Nephron progenitor cell (in vitro differentiated cells): Measurements from ENCODE around the gene FSCN2.
"Not testable (repeated sequence)": the region's sequence is repeated elsewhere in the genome, so short reads cannot be mapped to it uniquely, and the experiment has no call there.

Experiments used
- DNase-seq: peaks from one replicate; pipeline ENCODE4 v3.0.0; 2021
- H3K27ac Mint-ChIP-seq: 2 replicates; pipeline ENCODE4 v1.8.0; 2021; ENCODE audit warnings: mild to moderate bottlenecking, moderate library complexity, mixed read lengths
- H3K27me3 Mint-ChIP-seq: 2 replicates; pipeline ENCODE4 v1.8.0; 2021; ENCODE audit warnings: mild to moderate bottlenecking, low read depth, mixed read lengths; ENCODE audit not compliant: poor library complexity
- H3K36me3 Mint-ChIP-seq: 2 replicates; pipeline ENCODE4 v1.8.0; 2021; ENCODE audit warnings: low read depth, mixed read lengths
- H3K4me1 Mint-ChIP-seq: 2 replicates; pipeline ENCODE4 v1.8.0; 2021; ENCODE audit warnings: mixed read lengths
- H3K4me3 Mint-ChIP-seq: 2 replicates; pipeline ENCODE4 v1.8.0; 2021; ENCODE audit warnings: mild to moderate bottlenecking, moderate library complexity, mixed read lengths
- H3K9me3 Mint-ChIP-seq: 2 replicates; pipeline ENCODE4 v1.8.0; 2021; ENCODE audit warnings: mild to moderate bottlenecking, moderate library complexity, mixed read lengths
- TF ChIP-seq, protein P1 (sequence below): fragments of 200-600 bp; sonication (generic); IDR thresholded peaks from 2 replicates; pipeline ENCODE4 v1.5.0; 2021; ENCODE audit warnings: antibody characterized with exemption

FSCN2 gene

DNA sequence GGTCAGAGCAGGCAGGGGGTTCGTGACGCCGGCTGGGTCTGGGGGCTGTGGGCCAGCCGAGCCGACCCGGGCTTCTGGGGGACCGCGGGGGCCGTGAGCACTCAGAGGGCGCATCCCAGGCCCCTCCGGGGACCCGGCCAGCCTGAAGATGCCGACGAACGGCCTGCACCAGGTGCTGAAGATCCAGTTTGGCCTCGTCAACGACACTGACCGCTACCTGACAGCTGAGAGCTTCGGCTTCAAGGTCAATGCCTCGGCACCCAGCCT, 140 bp downstream of the FSCN2 start:
- peaks cover 24% of the 10 kb centered on the region for H3K4me1 Mint-ChIP-seq
- H3K9me3 Mint-ChIP-seq, result peaks cover 3% of the 10 kb centered on the region
- H3K27ac Mint-ChIP-seq, result no peak overlapping the region
- H3K36me3 Mint-ChIP-seq, result no peaks in the 10 kb centered on the region
- DNase-seq, result no peak
- H3K27me3 Mint-ChIP-seq, result no peaks in the 10 kb centered on the region
- no peak overlapping the region for H3K4me3 Mint-ChIP-seq
- TF ChIP-seq, protein P1, sequence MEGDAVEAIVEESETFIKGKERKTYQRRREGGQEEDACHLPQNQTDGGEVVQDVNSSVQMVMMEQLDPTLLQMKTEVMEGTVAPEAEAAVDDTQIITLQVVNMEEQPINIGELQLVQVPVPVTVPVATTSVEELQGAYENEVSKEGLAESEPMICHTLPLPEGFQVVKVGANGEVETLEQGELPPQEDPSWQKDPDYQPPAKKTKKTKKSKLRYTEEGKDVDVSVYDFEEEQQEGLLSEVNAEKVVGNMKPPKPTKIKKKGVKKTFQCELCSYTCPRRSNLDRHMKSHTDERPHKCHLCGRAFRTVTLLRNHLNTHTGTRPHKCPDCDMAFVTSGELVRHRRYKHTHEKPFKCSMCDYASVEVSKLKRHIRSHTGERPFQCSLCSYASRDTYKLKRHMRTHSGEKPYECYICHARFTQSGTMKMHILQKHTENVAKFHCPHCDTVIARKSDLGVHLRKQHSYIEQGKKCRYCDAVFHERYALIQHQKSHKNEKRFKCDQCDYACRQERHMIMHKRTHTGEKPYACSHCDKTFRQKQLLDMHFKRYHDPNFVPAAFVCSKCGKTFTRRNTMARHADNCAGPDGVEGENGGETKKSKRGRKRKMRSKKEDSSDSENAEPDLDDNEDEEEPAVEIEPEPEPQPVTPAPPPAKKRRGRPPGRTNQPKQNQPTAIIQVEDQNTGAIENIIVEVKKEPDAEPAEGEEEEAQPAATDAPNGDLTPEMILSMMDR, result no peak

DNA sequence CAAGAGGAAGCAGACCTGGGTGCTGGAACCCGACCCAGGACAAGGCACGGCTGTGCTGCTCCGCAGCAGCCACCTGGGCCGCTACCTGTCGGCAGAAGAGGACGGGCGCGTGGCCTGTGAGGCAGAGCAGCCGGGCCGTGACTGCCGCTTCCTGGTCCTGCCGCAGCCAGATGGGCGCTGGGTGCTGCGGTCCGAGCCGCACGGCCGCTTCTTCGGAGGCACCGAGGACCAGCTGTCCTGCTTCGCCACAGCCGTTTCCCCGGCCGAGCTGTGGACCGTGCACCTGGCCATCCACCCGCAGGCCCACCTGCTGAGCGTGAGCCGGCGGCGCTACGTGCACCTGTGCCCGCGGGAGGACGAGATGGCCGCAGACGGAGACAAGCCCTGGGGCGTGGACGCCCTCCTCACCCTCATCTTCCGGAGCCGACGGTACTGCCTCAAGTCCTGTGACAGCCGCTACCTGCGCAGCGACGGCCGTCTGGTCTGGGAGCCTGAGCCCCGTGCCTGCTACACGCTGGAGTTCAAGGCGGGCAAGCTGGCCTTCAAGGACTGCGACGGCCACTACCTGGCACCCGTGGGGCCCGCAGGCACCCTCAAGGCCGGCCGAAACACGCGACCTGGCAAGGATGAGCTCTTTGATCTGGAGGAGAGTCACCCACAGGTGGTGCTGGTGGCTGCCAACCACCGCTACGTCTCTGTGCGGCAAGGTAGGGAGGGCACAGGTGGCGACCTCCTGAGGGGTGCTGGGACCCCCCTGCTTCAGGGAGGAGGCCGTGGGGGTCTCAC, 667 bp downstream of the FSCN2 start:
- H3K4me3 Mint-ChIP-seq, result no peak overlapping the region
- no peaks in the 10 kb centered on the region for H3K27me3 Mint-ChIP-seq
- TF ChIP-seq, protein P1, result no peak
- H3K36me3 Mint-ChIP-seq, result no peaks in the 10 kb centered on the region
- H3K4me1 Mint-ChIP-seq, result peaks cover 19% of the 10 kb centered on the region
- no peak for DNase-seq
- H3K9me3 Mint-ChIP-seq, result peaks cover 4% of the 10 kb centered on the region
- no peak overlapping the region for H3K27ac Mint-ChIP-seq

DNA sequence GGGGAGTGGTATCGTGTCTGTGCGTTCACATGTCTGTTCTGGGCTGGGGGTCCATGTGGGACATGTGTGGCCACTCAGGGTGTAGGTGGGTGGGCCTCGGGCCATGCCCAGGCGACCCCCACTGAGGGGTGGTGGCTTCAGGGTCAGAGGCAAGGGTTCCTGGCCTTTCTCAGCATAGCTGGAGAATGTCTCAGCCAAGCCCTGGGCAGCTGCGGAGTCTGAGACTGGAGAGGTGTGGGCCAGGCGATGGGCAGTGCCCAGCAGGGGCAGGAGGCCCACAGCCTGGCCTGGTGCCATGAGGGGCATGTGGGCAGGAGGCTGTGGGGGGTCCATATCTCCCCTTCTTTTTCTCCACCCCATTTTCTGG, 1.2 kb downstream of the FSCN2 start:
- no peak for DNase-seq
- H3K36me3 Mint-ChIP-seq, result no peaks in the 10 kb centered on the region
- peaks cover 2% of the 10 kb centered on the region for H3K27me3 Mint-ChIP-seq
- no peak overlapping the region for H3K27ac Mint-ChIP-seq
- H3K4me1 Mint-ChIP-seq, result peaks cover 19% of the 10 kb centered on the region
- no peak overlapping the region for H3K4me3 Mint-ChIP-seq
- TF ChIP-seq, protein P1, result no peak
- peaks cover 4% of the 10 kb centered on the region for H3K9me3 Mint-ChIP-seq

DNA sequence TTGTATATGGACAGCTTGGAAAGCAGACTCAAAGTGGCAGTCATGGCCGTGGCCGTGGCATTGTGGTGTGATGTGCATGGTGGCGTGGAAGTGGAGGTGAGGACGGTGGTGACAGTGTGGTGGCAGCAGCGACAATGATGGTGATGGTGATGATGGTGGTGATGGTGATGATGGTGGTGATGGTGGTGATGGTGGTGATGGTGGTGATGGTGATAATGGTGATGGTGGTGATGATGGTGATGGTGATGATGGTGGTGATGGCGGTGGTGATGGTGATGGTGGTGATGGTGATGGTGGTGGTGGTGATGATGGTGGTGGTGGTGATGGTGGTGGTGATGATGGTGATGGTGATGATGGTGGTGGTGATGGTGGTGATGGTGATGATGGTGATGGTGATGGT, 2.8 kb downstream of the FSCN2 start:
- not testable (repeated sequence) for H3K4me3 Mint-ChIP-seq, DNase-seq, H3K36me3 Mint-ChIP-seq, H3K27ac Mint-ChIP-seq, H3K9me3 Mint-ChIP-seq
- peaks cover 14% of the 10 kb centered on the region for H3K27me3 Mint-ChIP-seq
- H3K4me1 Mint-ChIP-seq, result peaks cover 14% of the 10 kb centered on the region

DNA sequence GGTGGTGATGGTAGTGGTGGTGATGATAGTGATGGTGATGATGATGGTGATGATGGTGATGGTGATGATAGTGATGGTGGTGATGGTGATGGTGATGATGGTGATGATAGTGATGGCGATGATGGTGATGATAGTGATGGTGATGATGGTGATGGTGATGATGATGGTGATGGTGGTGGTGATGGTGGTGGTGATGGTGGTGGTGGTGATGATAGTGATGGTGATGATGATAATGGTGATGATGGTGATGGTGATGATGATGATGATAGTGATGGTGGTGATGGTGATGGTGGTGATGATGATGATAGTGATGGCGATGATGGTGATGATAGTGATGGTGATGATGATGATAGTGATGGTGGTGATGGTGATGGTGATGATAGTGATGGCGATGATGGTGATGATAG, 3.8 kb downstream of the FSCN2 start:
- H3K36me3 Mint-ChIP-seq, H3K9me3 Mint-ChIP-seq, DNase-seq, H3K4me3 Mint-ChIP-seq, H3K27ac Mint-ChIP-seq, H3K4me1 Mint-ChIP-seq: not testable (repeated sequence)
- peaks cover 23% of the 10 kb centered on the region for H3K27me3 Mint-ChIP-seq

DNA sequence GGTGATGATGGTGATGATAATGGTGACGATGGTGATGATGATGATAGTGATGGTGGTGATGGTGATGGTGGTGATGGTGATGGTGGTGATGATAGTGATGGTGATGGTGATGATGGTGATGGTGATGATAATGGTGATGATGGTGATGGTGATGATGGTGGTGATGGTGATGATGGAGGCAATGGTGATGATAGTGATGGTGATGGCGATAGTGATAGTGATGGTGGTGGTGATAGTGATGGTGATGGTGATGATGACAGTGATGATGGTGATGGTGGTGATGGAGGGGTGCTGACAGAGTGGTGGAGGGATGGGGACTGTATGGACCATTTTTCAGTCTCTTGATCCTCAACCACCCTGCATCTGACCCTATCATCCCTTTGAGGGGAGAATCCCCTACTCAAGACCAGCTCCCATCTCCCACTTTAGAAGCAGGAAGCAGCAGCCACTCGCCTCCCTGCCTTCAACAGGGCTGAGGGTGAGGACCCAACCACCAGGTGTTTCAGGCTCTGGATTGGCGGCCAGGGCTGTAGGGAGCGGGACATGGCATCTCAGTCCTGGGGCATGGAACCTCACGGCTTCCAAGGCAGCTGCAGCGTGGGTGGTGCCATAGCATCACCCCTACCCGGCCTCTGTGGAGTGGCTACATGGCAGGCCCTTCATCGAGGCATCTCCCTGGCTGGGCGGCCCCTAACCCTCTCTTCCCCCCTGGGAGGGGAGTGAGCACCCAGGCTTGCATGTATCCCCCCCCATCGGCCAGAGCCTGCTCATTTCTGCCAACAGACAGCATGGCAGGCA, 4.5 kb downstream of the FSCN2 start:
- Mint-ChIP-seq H3K4me3 (no peak overlapping the region), H3K36me3 (no peaks in the 10 kb centered on the region), H3K4me1 (peaks cover 7% of the 10 kb centered on the region), H3K9me3 (peaks cover 4% of the 10 kb centered on the region), H3K27ac (no peak overlapping the region), H3K27me3 (peaks cover 26% of the 10 kb centered on the region)
- DNase-seq, result no peak
- TF ChIP-seq, protein P1, result no peak
